ENCODE measurements around the gene PARP9. TPM values are rescaled to one million over a fixed set of nuclear protein-coding genes. Genes with fewer than 3 reads are reported as not detected.
A peak's percentile ranks its signal among the peaks of the same experiment; 100 is the strongest.

Gene PARP9
- total and polyA plus RNA-seq, 2 of the 13 experiments (the other 11 are each of a cell fraction or from before 2014, with no cell fraction given): 6.5 to 10.6 TPM

DNA sequence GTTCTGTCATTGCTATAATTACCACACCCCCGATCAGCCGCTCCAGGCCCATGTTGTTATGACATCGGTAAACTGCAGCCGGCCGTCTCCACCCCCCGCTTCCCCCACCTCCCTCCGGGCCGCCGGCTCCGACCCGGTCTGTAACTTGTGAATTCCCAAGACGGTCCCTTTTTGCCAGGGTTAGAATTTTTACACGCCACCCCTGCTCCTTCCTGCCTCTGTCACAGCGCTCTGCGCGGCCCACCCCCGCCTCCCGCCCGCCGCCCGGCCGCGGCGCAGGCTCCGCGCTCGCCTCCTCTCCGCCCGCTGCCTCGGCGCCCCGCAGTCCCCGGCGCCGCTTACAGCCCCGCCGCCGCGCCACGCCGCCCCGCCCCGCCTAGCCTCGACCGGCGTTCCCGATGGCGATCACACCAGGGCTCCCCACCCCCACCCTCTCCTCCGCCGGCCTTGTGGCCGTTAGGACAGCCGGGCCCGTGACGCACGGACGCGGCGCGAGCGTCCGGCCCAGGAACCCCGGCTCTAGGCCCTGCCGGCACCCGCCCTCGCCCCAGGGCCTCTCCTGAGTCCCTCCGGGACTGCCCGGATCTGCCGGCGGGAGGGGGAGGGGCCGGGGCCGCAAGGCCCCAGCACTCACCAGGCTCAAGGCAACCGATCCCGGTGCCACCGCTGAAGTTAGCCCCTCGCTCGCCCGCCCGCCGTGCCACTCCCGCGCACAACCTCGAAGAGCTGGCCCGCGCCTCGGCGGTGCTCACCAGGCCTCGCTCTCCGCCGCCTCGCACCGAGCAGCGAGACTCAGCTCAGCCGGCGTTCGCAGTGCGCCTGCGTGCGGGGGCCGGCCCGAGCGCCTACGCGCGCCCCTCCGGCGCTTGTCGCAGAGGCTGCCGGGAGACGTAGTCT is 49.7 kb downstream of the PARP9 start, which contains the start of gene KPNA1 (continued):
- TF ChIP-seq KIAA2018 (CRISPR knock-in tag; IDR thresholded peaks at IDR 0.05; ENCODE audit: borderline replicate concordance): no peak
- TF ChIP-seq, protein P1, sequence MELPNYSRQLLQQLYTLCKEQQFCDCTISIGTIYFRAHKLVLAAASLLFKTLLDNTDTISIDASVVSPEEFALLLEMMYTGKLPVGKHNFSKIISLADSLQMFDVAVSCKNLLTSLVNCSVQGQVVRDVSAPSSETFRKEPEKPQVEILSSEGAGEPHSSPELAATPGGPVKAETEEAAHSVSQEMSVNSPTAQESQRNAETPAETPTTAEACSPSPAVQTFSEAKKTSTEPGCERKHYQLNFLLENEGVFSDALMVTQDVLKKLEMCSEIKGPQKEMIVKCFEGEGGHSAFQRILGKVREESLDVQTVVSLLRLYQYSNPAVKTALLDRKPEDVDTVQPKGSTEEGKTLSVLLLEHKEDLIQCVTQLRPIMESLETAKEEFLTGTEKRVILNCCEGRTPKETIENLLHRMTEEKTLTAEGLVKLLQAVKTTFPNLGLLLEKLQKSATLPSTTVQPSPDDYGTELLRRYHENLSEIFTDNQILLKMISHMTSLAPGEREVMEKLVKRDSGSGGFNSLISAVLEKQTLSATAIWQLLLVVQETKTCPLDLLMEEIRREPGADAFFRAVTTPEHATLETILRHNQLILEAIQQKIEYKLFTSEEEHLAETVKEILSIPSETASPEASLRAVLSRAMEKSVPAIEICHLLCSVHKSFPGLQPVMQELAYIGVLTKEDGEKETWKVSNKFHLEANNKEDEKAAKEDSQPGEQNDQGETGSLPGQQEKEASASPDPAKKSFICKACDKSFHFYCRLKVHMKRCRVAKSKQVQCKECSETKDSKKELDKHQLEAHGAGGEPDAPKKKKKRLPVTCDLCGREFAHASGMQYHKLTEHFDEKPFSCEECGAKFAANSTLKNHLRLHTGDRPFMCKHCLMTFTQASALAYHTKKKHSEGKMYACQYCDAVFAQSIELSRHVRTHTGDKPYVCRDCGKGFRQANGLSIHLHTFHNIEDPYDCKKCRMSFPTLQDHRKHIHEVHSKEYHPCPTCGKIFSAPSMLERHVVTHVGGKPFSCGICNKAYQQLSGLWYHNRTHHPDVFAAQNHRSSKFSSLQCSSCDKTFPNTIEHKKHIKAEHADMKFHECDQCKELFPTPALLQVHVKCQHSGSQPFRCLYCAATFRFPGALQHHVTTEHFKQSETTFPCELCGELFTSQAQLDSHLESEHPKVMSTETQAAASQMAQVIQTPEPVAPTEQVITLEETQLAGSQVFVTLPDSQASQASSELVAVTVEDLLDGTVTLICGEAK (IDR thresholded peaks at IDR 0.05): no peak
- TF ChIP-seq, protein P1 (CRISPR knock-in tag; IDR thresholded peaks at IDR 0.05): peak; percentile 48; the same call in 1 of the 2 replicates
- peak; percentile 87; the same call in 1 of the 2 replicates for TF ChIP-seq HOXA9 (CRISPR knock-in tag; IDR thresholded peaks at IDR 0.05; ENCODE audit: borderline replicate concordance)
- TF ChIP-seq ERF (CRISPR knock-in tag; IDR thresholded peaks at IDR 0.05): peak; percentile 68
- peak; percentile 23; the same call in 1 of the 2 replicates for TF ChIP-seq SMAD3 (CRISPR knock-in tag; IDR thresholded peaks at IDR 0.05)
- TF ChIP-seq HDAC6 (IDR thresholded peaks at IDR 0.05; ENCODE audit: low read depth, low read length): no peak
- no peak for TF ChIP-seq FLYWCH1 (CRISPR knock-in tag; IDR thresholded peaks at IDR 0.05)
- TF ChIP-seq NCOA1 (CRISPR knock-in tag; IDR thresholded peaks at IDR 0.05): peak; percentile 97
- TF ChIP-seq ZNF879 (CRISPR knock-in tag; IDR thresholded peaks at IDR 0.05): peak; percentile 96
